Activated T-cell treated with anti-CD3 and anti-CD28 coated beads, Interleukin-2, amount 50 U/mL, for 4 hours (primary cell): ENCODE results near the gene CYGB. TPM values are rescaled to one million over a fixed set of nuclear protein-coding genes. Genes with fewer than 3 reads are reported as not detected.
"Not testable (repeated sequence)": the region's sequence is repeated elsewhere in the genome, so short reads cannot be mapped to it uniquely, and the experiment has no call there.

Source experiments
- ATAC-seq, 2 donors: fragments of 200-7000 bp; cut with Tn5 transposase; one replicate each; pipeline ENCODE4 v1.10.0; 2021
- DNase-seq: peaks from one replicate; pipeline ENCODE4 v3.0.0-alpha.2; 2020
- H3K27me3 Mint-ChIP-seq: one replicate; pipeline ENCODE4 v1.8.0; 2021; ENCODE audit warnings: low read depth, mixed read lengths
- H3K36me3 Mint-ChIP-seq: one replicate; pipeline ENCODE4 v1.8.0; 2022; ENCODE audit warnings: mixed read lengths; ENCODE audit not compliant: insufficient read depth
- H3K4me1 Mint-ChIP-seq: one replicate; pipeline ENCODE4 v1.8.0; 2021; ENCODE audit warnings: low read depth, mixed read lengths
- H3K4me3 Mint-ChIP-seq: one replicate; pipeline ENCODE4 v1.8.0; 2021; ENCODE audit warnings: mild to moderate bottlenecking, moderate library complexity, mixed read lengths
- H3K9me3 Mint-ChIP-seq: one replicate; pipeline ENCODE4 v1.8.0; 2021; ENCODE audit warnings: mixed read lengths
- total RNA-seq, 3 donors: library from RNA; stranded (reverse); gene quantifications; one replicate each; pipeline ENCODE4 v1.2.1, GENCODE V29; 2021

CYGB gene
- total RNA-seq, 3 donors from 2014 or later, result not detected

DNA sequence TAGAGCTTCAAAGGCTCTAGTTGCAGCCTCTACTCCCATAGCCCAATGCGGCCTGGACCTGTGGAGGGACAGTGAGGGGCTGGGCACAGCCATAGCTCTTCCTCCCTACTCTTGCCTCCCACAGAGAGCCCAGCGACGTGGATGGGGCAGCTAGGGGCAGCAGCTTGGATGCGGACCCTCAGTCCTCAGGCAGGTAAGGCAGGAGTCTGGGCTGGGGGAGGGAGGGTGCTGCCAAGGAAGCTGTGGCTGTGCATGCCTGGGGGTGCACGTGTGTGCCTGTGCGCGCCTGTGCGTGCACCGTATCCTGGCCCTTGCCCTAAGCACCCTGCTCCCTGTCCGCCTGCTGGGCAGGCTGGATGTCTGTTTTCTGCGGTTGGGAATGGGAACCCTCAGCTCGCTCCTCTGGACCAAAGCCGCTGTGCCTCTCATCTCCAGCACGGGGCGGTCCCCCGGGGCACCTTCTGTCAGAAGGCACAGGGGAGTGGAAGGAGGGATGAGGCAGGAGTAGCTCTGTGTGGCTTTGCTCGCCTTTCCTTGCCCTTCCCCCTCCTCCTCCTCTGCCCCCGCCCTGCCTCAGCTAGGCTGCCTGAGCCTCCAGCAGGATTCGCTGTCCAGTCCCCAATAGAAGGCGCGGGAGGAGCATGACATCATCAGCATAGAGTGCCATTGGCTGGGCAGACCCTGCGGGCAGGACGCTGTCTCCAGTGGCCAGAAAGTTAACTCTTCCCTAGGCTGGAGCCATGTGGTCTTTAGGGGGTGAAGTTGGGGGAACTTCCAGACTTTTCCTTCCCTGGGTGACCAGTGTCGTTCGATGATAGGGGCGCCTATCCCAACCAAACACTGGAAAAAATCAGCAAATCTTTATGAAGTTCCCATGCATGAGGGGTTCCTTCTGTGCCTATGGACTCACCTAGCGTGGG lies 3.1 kb upstream of the CYGB start:
- Mint-ChIP-seq H3K27me3 (peaks cover 51% of the 10 kb centered on the region), H3K4me1 (peaks cover 4% of the 10 kb centered on the region), H3K4me3 (no peak overlapping the region), H3K9me3 (no peaks in the 10 kb centered on the region), H3K36me3 (no peaks in the 10 kb centered on the region)
- ATAC-seq, result peak; percentile 51 to 63
- DNase-seq, result no peak

DNA sequence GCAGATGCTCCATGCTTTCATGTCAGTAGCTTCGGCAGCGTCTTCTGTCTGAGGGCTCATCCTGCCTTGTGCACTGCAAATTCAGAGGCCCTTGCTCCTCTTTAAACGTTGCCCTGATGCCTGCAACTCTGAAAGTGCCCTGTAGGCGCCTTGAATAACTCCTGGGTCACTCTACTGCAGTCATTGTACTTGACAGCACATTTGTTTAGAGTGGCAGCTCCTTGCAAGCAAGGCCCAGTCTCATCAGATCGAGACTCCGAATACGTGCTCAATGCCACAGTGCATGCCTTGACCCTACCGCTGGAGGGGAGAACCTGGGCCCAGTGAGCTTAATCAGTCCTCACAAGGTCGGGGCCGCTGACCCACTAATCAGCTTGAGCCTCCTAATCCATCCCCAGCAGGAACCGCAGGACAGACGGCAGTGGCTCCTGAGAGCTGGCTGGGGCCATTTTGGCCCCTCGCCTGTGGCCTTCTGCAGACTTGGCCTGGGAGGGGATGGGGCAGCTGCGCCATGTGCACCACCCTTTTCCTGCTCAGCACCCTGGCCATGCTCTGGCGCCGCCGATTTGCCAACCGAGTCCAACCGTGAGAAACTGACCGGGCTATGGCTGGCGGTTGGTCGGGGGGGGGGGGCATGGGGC lies 2.2 kb upstream of the CYGB start, which contains the start of gene PRCD:
Gene PRCD, plus strand, starts transcription at position 414 of the 641 bp plus-strand sequence. Its CDS starts 98 bp downstream, at position 512.
- no peak for ATAC-seq
- H3K4me1 Mint-ChIP-seq, result peaks cover 4% of the 10 kb centered on the region
- H3K36me3 Mint-ChIP-seq, result no peaks in the 10 kb centered on the region
- DNase-seq, result no peak
- H3K4me3 Mint-ChIP-seq, result peak within 1 kb of the TSS; percentile 21
- no peaks in the 10 kb centered on the region for H3K9me3 Mint-ChIP-seq
- peaks cover 51% of the 10 kb centered on the region for H3K27me3 Mint-ChIP-seq

DNA sequence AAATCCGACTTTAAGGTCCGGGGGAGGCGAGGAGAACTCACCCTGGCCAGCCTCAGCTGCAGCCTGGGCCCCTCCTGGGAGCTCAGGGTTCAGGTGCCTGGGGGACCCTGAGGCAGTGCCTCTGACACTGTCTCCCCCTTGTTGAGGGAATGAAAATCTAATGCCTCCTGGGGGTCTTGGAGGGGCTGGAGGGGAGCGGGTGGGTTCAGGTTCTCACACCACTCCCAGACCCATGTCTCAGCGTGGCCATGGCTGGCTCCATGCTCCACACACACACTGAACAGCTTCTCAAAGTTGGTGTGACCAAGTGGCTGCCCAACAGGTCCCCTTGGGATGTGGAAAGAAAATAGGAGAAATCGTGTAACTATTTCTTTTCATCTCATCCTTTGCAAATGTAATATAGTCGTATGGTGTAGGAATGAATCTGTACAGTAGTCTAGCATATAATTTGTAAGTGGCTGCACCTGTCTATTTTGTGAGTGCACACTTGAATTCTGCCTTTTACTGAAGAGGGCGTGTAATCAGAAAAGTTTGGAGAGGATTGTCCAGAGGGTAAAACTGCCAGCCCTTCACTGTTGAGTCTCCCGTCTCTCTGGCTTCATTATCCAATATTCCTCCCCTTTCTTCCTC lies 1.5 kb upstream of the CYGB start:
- Mint-ChIP-seq H3K4me1 (peaks cover 4% of the 10 kb centered on the region), H3K36me3 (no peaks in the 10 kb centered on the region), H3K9me3 (no peaks in the 10 kb centered on the region), H3K4me3 (peak overlapping the region; percentile 21), H3K27me3 (peaks cover 50% of the 10 kb centered on the region)
- DNase-seq (no peak), ATAC-seq (no peak)

DNA sequence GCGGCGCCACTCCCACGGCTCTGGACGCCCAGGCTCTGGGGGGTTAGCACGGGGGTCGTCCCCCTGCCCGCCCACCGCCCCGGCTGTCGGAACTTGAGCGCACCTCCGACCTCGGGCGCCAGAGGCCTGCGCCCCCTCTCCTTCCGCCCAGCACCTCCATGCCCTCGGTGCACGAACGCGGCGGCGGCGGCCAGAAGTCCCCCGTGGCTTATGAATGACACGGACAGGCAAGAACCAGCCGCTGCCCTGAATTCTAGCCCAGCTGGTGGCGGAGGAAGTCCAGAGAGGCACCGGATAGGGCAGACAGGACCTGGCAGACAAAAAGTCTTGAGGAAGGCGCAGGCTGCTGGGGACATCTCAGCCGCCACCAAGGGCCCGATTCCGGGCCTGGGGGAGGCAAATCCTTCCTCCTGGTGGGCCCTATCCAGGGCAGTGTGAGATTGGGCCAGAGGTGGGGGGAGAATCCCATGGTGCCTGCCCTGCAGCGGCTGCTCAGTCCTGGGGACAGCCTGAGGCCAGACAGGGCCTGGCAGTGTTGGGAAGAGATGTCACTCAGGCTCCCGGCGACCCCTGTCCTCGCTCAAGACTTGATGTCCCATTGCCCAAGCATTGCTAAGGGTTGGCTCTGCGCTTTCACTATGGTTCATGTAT lies 897 bp upstream of the CYGB start:
- peak overlapping the region; percentile 16 for H3K4me3 Mint-ChIP-seq
- no peaks in the 10 kb centered on the region for H3K9me3 Mint-ChIP-seq
- DNase-seq, result no peak
- H3K4me1 Mint-ChIP-seq, result peaks cover 4% of the 10 kb centered on the region
- H3K36me3 Mint-ChIP-seq, result no peaks in the 10 kb centered on the region
- no peak for ATAC-seq
- H3K27me3 Mint-ChIP-seq, result peaks cover 46% of the 10 kb centered on the region

DNA sequence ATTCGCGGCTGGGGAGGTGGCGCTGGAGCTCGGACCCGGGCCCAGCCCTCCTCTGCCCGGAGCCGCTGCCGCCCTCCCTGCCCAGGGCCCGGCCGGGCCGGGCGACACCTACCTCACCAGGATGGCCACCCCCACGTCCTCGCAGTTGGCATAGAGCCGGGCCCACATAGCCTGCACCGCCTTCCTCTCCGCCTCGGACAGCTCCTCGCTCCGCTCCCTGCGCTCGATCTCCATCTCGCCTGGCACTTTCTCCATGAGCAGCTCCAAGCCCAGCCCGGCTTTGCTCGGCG lies 276 bp downstream of the CYGB start:
- no peak overlapping the region for H3K4me3 Mint-ChIP-seq
- ATAC-seq (peak in 1 of 2 donors; percentile 6), DNase-seq (no peak)
- no peaks in the 10 kb centered on the region for H3K36me3 Mint-ChIP-seq
- H3K27me3 Mint-ChIP-seq, result peaks cover 39% of the 10 kb centered on the region
- H3K4me1 Mint-ChIP-seq, result peaks cover 4% of the 10 kb centered on the region
- no peaks in the 10 kb centered on the region for H3K9me3 Mint-ChIP-seq

DNA sequence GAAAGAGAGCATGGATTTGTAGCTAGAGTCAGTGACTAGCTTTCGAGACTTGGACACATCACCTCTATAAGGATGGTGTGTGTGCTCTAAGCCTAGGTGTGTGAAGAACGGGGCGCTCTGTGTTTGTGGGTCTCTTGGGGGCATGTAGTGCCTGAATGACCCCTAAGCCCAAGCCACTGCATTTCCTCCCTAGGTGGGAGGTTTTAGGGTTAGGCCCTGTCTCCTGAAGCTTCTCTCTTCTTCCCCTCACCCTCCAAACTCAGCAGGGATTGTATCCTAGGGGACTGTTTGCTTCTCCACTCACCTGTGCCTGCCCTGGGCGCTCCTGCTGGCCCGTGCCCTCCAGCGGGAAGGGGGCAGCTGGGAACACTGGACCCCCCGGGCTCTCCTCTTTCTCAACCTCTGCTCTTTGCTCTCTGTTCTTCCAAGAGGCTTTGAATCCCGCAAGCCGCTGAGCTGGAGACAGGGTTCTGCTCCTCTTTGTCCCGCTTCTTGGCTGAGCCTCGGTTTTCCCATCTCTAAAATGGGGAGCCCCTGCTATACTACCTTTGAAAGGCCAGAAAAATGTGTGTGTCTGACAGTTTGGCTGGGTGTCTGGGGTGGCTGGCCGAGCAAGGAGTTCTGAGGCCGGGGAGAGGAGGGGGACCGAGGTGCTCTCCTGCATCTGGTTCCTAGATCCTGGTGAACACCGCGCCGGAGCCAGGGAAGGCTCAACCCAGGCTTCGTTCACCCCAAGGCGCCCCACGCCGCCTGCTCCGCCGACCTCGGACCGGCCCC lies 810 bp downstream of the CYGB start:
- Mint-ChIP-seq H3K4me3 (no peak overlapping the region), H3K27me3 (peaks cover 34% of the 10 kb centered on the region), H3K4me1 (peaks cover 4% of the 10 kb centered on the region), H3K9me3 (no peaks in the 10 kb centered on the region), H3K36me3 (no peaks in the 10 kb centered on the region)
- DNase-seq (no peak), ATAC-seq (no peak)

DNA sequence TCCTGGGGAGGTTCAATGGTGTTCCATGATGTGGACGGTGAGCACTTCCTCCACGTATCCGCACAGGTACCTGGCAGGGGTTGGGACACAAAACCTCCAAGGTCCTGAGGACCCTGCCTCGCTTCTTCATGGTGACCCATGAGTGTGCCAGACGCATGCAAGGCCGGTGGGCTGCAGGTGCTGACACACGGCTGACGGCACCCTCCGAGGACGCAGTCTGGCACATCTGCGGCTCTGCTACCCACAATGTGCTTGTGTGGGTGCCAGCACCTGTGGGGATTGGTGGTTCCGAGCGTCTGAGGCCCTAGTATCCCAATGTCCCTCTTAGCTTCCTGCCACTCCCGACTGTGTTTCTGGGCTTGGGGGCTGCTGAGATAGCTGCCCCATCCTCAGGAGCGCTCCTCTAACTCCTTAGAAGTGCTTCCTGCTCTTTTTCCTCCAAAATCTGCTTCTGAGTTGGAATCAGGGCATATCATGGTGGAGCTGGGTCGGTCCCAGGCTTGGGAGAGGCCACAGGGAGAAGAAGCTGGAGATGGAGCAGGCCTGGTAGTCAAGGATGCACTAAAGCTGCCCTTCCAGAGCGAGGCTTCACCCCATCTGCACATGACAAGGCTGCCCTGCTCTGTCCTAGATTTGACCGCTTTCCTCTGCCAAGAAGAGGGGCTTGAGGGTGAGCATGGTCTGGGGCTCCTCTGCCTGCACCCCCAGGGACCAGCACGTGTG lies 1.6 kb downstream of the CYGB start:
- peaks cover 4% of the 10 kb centered on the region for H3K4me1 Mint-ChIP-seq
- H3K36me3 Mint-ChIP-seq, result no peaks in the 10 kb centered on the region
- no peak for ATAC-seq
- peaks cover 30% of the 10 kb centered on the region for H3K27me3 Mint-ChIP-seq
- no peak overlapping the region for H3K4me3 Mint-ChIP-seq
- H3K9me3 Mint-ChIP-seq, result no peaks in the 10 kb centered on the region
- DNase-seq, result no peak

DNA sequence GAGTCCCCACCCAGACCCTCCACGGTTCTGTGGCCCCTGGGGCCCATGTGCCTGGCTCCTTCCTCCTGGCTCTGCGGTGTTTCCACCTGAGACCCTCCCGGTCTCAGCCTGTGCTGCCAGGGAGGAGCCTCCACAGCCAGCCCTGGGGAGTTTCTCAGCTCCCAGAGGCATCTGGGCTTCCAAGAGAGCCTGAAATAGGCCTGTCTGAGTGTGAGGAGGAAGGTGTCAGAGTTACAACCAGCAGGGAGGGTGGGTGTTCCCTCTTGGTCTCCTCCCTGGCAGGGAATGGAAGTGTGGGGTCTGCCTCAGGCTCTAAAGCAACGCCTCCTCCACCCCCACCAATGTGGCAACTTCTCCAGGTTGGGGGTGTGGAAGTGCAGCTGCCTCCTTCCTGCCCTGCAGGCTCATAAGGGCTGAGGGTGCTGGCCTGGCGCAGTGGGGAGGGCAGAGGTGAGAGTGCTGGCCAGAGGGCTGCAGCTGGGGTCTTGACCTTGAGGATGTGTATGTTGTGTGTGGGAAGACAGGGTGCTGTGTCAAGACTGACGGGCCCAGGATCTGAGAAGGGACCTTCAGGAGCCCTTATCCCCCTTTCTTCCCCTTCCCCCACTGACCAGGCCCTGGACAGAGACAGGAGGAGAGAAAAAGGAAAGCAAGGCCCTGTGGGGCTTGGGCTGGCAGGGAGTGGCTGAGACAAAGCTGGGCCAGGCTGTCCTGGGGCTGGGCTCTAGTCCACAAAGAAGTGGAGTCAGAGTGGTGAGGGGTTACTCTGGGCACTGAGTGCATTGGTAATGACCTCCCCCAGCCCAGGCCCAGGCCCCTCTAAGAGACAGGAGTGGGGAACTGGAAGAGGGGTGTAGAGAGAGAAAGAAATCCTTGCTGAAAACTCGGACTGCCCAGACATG lies 2.4 kb downstream of the CYGB start:
- ATAC-seq (no peak), DNase-seq (no peak)
- H3K27me3 Mint-ChIP-seq, result peaks cover 26% of the 10 kb centered on the region
- H3K4me1 Mint-ChIP-seq, result peaks cover 9% of the 10 kb centered on the region
- no peaks in the 10 kb centered on the region for H3K36me3 Mint-ChIP-seq
- no peaks in the 10 kb centered on the region for H3K9me3 Mint-ChIP-seq
- no peak overlapping the region for H3K4me3 Mint-ChIP-seq

DNA sequence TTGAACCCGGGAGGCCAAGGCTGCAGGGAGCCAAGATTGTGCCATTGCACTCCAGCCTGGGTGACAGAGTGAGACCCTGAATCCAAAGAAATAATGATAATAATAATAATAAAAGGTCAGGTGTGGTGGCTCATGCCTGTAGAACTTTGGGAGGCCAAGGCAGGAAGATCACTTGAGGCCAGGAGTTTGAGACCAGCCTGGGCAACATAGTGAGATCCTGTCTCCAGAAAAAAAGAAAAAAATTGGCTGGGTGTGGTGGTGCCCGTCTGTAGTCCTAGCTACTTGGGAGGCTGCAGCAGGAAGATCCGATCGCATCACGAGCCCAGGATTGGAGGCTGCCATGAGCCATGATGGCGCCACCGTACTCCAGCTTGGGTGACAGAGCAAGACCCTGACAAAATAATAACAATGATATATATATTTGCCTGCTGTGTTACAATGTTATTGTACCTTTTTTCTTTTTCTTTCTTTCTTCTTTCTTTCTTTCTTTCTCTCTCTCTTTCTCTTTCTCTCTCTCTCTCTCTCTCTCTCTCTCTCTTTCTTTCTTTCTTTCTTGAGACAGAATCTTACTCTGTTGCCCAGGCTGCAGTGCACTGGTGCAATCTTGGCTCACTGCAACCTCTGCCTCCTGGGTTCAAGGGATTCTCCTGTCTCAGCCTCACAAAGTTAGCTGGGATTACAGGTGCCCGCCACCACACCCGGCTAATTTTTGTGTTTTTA lies 3.7 kb downstream of the CYGB start:
- not testable (repeated sequence) for H3K4me1 Mint-ChIP-seq, H3K9me3 Mint-ChIP-seq, H3K36me3 Mint-ChIP-seq, H3K4me3 Mint-ChIP-seq, DNase-seq, ATAC-seq
- peaks cover 15% of the 10 kb centered on the region for H3K27me3 Mint-ChIP-seq

DNA sequence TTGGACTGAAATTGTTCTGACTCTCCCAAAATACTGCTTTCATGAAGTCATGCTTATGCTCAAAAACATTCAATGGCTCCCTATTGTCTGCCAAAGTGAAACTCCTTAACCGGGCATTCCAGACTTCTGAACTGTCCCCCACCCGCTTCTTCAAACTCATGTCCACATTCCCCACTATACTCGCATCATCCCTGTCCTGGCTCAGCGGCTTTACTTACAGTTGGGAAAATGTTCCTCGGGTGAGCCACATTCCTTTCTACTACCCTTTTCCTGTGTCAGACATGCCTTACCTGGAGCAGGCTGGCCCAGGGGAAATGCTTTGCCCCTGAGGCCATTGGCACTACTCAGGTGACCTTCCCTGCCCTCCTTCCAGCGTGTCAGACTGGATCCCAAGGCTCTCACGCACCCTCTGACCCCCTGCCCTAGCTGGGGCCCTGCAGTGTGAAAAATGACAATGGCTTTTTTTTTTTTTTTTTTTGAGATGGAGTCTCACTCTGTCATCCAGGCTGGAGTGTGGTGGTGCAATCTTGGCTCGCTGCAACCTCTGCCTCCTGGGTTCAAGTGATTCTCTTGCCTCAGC lies 5.3 kb downstream of the CYGB start:
- ATAC-seq, result no peak
- H3K9me3 Mint-ChIP-seq, result no peaks in the 10 kb centered on the region
- H3K4me3 Mint-ChIP-seq, result no peak overlapping the region

DNA sequence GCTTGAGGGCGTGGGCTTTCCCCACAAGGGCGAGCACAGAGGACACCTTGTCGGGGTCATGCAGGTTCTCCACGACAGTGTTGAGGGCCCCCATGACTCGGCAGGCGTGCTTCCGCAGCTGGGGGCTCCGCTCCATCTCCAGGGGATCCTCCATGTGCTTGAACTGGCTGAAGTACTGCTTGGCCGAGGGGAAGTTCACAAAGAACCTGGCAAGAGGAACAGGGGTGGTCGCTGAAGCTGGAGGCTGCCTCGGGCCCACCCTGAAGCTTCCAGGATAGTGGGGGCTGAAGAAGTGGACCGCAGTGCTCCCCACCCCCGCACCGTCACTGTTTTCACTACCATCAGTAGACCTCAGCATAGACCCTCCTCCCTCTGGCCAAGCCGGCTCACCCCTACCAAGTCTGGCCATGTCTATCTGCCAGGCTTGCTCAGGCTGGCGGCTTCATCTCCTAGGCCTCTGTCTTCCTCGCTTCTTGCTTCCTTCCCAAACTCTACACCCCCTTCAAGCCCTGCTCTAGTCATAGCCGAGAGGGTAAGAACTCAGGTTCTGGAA lies 5.9 kb downstream of the CYGB start:
- H3K36me3 Mint-ChIP-seq, result no peaks in the 10 kb centered on the region
- H3K4me1 Mint-ChIP-seq, result peaks cover 20% of the 10 kb centered on the region
- peaks cover 8% of the 10 kb centered on the region for H3K27me3 Mint-ChIP-seq
- ATAC-seq (no peak), DNase-seq (no peak)
- no peak overlapping the region for H3K4me3 Mint-ChIP-seq
- no peaks in the 10 kb centered on the region for H3K9me3 Mint-ChIP-seq

More for the DNA sequence above, 5.3 kb downstream of the CYGB start:
- Mint-ChIP-seq H3K36me3 (no peaks in the 10 kb centered on the region), H3K27me3 (peaks cover 11% of the 10 kb centered on the region), H3K4me1 (peaks cover 20% of the 10 kb centered on the region)
- no peak for DNase-seq
